ENCODE results near the gene SPP2.

Gene SPP2

GRCh38 chr2:234044157-234044556 lies 6.3 kb upstream of the SPP2 start:
- no peak for FAIRE-seq

- no peak for FAIRE-seq
Measured at GRCh38 chr2:234046521-234046920, 4.0 kb upstream of the SPP2 start.

GRCh38 chr2:234047361-234047760 lies 3.1 kb upstream of the SPP2 start:
- no peak for FAIRE-seq

- FAIRE-seq, result no peak
Measured at GRCh38 chr2:234048049-234048448, 2.5 kb upstream of the SPP2 start.

GRCh38 chr2:234051374-234052070 lies 1.0 kb downstream of the SPP2 start:
- FAIRE-seq, result no peak

- no peak for FAIRE-seq
Measured at GRCh38 chr2:234058881-234059280, 8.4 kb downstream of the SPP2 start.

GRCh38 chr2:234060236-234060635 lies 9.7 kb downstream of the SPP2 start:
- no peak for FAIRE-seq

- FAIRE-seq, result no peak
Measured at GRCh38 chr2:234061624-234062257, 11.2 kb downstream of the SPP2 start.

GRCh38 chr2:234066587-234066986 lies 16.1 kb downstream of the SPP2 start:
- no peak for FAIRE-seq

GRCh38 chr2:234071664-234072063 lies 21.2 kb downstream of the SPP2 start:
- no peak for FAIRE-seq

GRCh38 chr2:234072454-234072853 lies 22.0 kb downstream of the SPP2 start:
- FAIRE-seq, result no peak

- FAIRE-seq, result no peak
Measured at GRCh38 chr2:234074751-234075517, 24.4 kb downstream of the SPP2 start.

- no peak for FAIRE-seq
Measured at GRCh38 chr2:234075518-234075915, 25.0 kb downstream of the SPP2 start.

GRCh38 chr2:234075947-234076346 lies 25.4 kb downstream of the SPP2 start:
- FAIRE-seq, result no peak

- FAIRE-seq, result no peak
Measured at GRCh38 chr2:234076451-234076850, 25.9 kb downstream of the SPP2 start.

GRCh38 chr2:234078129-234078528 lies 27.6 kb downstream of the SPP2 start:
- FAIRE-seq, result no peak

- no peak for FAIRE-seq
Measured at GRCh38 chr2:234081970-234082822, 31.7 kb downstream of the SPP2 start.

GRCh38 chr2:234083572-234084348 lies 33.3 kb downstream of the SPP2 start:
- no peak for FAIRE-seq

GRCh38 chr2:234091432-234091879 lies 41.0 kb downstream of the SPP2 start:
- no peak for FAIRE-seq

GRCh38 chr2:234091883-234092282 lies 41.4 kb downstream of the SPP2 start:
- no peak for FAIRE-seq

- FAIRE-seq, result no peak
Measured at GRCh38 chr2:234092344-234092743, 41.8 kb downstream of the SPP2 start.

GRCh38 chr2:234095301-234095700 lies 44.8 kb downstream of the SPP2 start:
- FAIRE-seq, result no peak
